Measurements from ENCODE around the gene KAZN. TPM values are rescaled to one million over a fixed set of nuclear protein-coding genes. Genes with fewer than 3 reads are reported as not detected.

The KAZN gene
- total RNA-seq, 2 donors from 2014 or later: 0.31 to 1.4 TPM

GRCh38 chr1:14989931-14990728, 391.6 kb downstream of the KAZN start:
- Mint-ChIP-seq H3K36me3 (no peaks in the 10 kb centered on the region), H3K4me1 (ENCODE audit: low read depth in 2 of 2) (no peaks in the 10 kb centered on the region), H3K27me3 (no peaks in the 10 kb centered on the region), H3K27ac (no peak overlapping the region), H3K9me3 (no peaks in the 10 kb centered on the region), H3K4me3 (no peak overlapping the region)
- DNase-seq (ENCODE audit: low spot score) (no peak), ATAC-seq (no peak)

- no peak overlapping the region for H3K4me3 Mint-ChIP-seq
- no peak for DNase-seq (ENCODE audit: low spot score)
- ATAC-seq: no peak
- H3K27me3 Mint-ChIP-seq: peaks cover 0 to 3% of the 10 kb centered on the region in 2 donors
- H3K9me3 Mint-ChIP-seq: no peaks in the 10 kb centered on the region
- H3K27ac Mint-ChIP-seq: no peak overlapping the region
- no peaks in the 10 kb centered on the region for H3K4me1 Mint-ChIP-seq (ENCODE audit: low read depth in 2 of 2)
- no peaks in the 10 kb centered on the region for H3K36me3 Mint-ChIP-seq
Observed at GRCh38 chr1:14993414-14993813, 394.9 kb downstream of the KAZN start.

GRCh38 chr1:14994148-14994547, 395.7 kb downstream of the KAZN start:
- no peak overlapping the region for H3K27ac Mint-ChIP-seq
- no peak overlapping the region for H3K4me3 Mint-ChIP-seq

DNA sequence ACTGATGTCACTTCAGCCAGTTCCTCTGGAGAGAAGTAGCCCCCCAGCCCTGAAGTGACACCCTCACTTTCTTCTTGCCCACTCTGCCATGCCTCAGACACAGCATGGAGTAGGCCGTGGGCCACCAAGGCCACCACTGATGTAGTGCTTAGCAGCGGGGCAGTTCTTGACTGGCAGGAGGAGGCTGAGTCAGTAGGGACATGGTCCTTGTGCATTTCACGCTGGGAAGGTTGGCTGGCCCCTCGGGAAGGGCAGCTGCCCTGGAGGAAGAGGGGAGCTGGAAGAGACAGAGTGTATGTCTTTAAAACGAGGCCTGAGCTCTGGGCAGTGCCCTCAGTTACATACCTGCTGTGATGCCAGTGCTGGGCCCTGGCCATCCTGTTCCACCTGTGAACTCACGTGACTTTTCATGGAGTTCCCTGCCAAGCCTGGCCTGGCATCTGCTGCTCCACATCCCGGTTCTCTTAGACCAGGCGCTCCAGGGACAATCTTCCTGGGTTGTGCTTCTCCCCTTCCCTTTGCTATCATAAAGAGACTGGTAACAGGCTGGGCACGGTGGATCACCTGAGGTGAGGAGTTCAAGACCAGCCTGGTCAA, 396.5 kb downstream of the KAZN start:
- Mint-ChIP-seq H3K4me1 (ENCODE audit: low read depth in 2 of 2) (no peaks in the 10 kb centered on the region), H3K27me3 (peaks cover 0 to 3% of the 10 kb centered on the region in 2 donors), H3K36me3 (no peaks in the 10 kb centered on the region), H3K27ac (no peak overlapping the region), H3K4me3 (no peak overlapping the region), H3K9me3 (no peaks in the 10 kb centered on the region)
- no peak for ATAC-seq
- DNase-seq (ENCODE audit: low spot score): no peak

More at GRCh38 chr1:14994148-14994547, 395.7 kb downstream of the KAZN start:
- ATAC-seq: peak in 1 of 2 donors; percentile 28
- no peaks in the 10 kb centered on the region for H3K9me3 Mint-ChIP-seq
- H3K36me3 Mint-ChIP-seq: no peaks in the 10 kb centered on the region
- DNase-seq (ENCODE audit: low spot score): no peak
- H3K27me3 Mint-ChIP-seq: peaks cover 0 to 3% of the 10 kb centered on the region in 2 donors
- H3K4me1 Mint-ChIP-seq (ENCODE audit: low read depth in 2 of 2): no peaks in the 10 kb centered on the region

DNA sequence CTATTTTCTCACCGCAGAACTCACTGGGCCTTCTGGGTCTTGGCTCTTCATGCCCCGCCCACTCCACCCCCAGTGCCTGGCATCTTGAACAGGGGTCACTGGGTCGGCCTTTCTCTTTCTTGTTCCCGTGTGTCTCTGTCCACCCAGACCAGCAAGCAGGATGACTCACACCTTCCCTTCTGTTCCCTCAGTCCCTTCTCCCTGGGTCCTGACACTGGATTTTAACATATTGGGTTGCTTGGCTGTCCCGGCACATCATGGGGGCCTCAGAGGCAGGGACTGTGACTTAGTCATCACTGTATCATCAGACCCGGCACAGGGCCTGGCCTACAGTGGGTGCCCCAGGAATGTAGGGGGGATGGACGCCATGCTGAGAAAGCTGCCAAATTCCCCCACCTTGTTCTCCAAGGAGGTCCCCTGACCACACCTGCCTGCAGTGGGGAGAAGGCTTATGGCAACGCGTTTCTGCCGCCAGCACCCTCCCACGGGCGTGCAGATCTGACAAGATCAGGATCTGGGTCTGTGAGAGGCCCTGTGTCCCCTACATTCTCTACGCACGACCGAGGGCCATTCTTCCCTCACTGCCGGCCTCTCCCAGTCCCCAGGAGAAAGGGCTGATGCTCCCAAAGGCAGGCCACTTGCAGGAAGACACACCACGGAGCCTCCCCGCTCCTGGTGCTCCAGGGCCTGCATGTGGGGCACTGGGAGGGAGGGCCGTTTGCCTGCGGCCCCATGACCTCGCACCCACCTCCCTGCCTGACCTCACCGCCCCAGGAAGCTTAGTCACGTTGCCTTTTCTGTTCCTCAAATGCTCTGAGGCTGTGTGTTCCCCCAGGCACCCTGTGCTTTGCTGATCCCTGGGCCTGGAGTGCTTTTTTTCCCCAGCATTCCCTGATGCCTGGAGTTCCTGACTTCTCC, 397.9 kb downstream of the KAZN start:
- DNase-seq (ENCODE audit: low spot score) (no peak), ATAC-seq (peak in 1 of 2 donors; percentile 32)
- no peaks in the 10 kb centered on the region for H3K36me3 Mint-ChIP-seq
- no peak overlapping the region for H3K4me3 Mint-ChIP-seq
- H3K9me3 Mint-ChIP-seq: no peaks in the 10 kb centered on the region
- peaks cover 0 to 3% of the 10 kb centered on the region in 2 donors for H3K27me3 Mint-ChIP-seq
- no peaks in the 10 kb centered on the region for H3K4me1 Mint-ChIP-seq (ENCODE audit: low read depth in 2 of 2)
- no peak overlapping the region for H3K27ac Mint-ChIP-seq

DNA sequence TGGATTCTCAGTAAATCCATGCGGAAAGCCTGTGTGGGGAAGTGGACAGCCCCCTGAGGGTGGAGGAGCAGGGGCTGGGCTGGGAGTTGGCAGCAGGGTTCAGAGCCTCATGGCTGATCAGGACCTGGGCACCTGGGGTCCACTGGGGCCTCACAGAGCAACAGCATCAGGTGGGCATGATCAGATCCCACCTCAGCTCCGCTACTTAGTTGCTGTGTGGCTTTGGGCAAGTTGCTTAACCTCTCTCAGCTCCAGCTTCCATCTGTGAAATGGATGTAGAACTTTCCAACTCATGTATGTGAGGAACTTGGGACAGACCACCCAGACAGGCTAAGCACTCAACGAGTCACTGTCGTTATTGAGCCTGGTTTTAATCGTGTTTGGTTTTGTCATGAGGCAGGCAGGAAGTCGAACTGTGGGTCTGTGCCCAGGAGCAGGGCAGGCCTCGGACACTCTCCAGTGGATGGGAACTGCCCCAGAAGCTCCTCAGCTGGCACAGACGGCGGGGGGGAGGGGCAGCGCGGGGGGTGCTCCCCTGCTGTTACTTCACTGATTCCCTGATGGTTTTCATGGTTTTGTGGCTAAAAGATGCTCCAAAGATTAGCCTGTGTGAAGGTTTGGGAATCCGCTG, 399.3 kb downstream of the KAZN start:
- no peak for DNase-seq (ENCODE audit: low spot score)
- no peak for ATAC-seq
- Mint-ChIP-seq H3K36me3 (no peaks in the 10 kb centered on the region), H3K27ac (no peak overlapping the region), H3K9me3 (no peaks in the 10 kb centered on the region), H3K4me1 (ENCODE audit: low read depth in 2 of 2) (no peaks in the 10 kb centered on the region), H3K4me3 (no peak overlapping the region), H3K27me3 (peaks cover 0 to 3% of the 10 kb centered on the region in 2 donors)

GRCh38 chr1:14999441-14999840, 401.0 kb downstream of the KAZN start:
- no peak for DNase-seq (ENCODE audit: low spot score)
- no peaks in the 10 kb centered on the region for H3K36me3 Mint-ChIP-seq
- no peak overlapping the region for H3K4me3 Mint-ChIP-seq
- H3K27ac Mint-ChIP-seq: no peak overlapping the region
- ATAC-seq: no peak
- no peaks in the 10 kb centered on the region for H3K9me3 Mint-ChIP-seq
- peaks cover 0 to 3% of the 10 kb centered on the region in 2 donors for H3K27me3 Mint-ChIP-seq
- no peaks in the 10 kb centered on the region for H3K4me1 Mint-ChIP-seq (ENCODE audit: low read depth in 2 of 2)

- no peak overlapping the region for H3K4me3 Mint-ChIP-seq
- H3K4me1 Mint-ChIP-seq (ENCODE audit: low read depth in 2 of 2): no peaks in the 10 kb centered on the region
- H3K27ac Mint-ChIP-seq: no peak overlapping the region
- H3K36me3 Mint-ChIP-seq: no peaks in the 10 kb centered on the region
- no peaks in the 10 kb centered on the region for H3K9me3 Mint-ChIP-seq
- DNase-seq (ENCODE audit: low spot score) (no peak), ATAC-seq (no peak)
- H3K27me3 Mint-ChIP-seq: peaks cover 0 to 3% of the 10 kb centered on the region in 2 donors
Observed at GRCh38 chr1:15000030-15000429, 401.5 kb downstream of the KAZN start.

- Mint-ChIP-seq H3K27me3 (peaks cover 0 to 3% of the 10 kb centered on the region in 2 donors), H3K27ac (no peak overlapping the region), H3K9me3 (no peaks in the 10 kb centered on the region), H3K4me1 (ENCODE audit: low read depth in 2 of 2) (peaks cover 0 to under 1% of the 10 kb centered on the region in 2 donors), H3K4me3 (no peak overlapping the region), H3K36me3 (no peaks in the 10 kb centered on the region)
- ATAC-seq: no peak
- no peak for DNase-seq (ENCODE audit: low spot score)
Observed at GRCh38 chr1:15000671-15001070, 402.2 kb downstream of the KAZN start.

DNA sequence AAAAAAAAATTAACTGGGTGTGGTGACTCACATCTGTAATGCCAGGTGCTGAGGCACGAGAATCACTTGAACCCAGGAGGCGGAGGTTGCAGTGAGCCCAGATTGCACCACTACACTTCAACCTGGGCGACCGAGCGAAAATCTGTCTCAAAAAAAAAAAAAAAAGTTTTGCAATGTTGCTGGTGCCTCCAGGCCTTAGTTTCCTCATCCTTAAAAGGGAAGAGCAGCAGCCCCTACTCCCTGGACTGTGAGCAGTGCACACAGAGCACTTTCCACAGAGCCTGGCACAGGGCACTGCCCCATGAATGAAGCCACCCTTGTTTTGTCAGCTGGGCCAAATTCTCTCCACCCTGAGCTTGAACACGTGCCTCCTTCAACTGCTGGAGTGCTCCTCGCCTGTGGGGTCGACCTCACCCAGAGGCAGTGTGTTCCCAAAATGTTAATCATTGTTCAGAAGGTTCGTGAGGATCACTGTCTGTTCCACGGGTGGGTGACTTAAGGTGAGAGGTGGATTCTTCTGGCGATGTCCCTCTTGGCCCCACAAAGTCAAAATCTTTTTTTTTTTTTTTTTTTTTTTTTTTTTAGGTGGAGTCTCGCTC, 402.9 kb downstream of the KAZN start:
- no peak overlapping the region for H3K4me3 Mint-ChIP-seq
- H3K4me1 Mint-ChIP-seq (ENCODE audit: low read depth in 2 of 2): peaks cover 0 to 3% of the 10 kb centered on the region in 2 donors
- no peak for DNase-seq (ENCODE audit: low spot score)
- ATAC-seq: no peak
- H3K27me3 Mint-ChIP-seq: peaks cover 0 to 3% of the 10 kb centered on the region in 2 donors
- H3K36me3 Mint-ChIP-seq: no peaks in the 10 kb centered on the region
- no peaks in the 10 kb centered on the region for H3K9me3 Mint-ChIP-seq
- no peak overlapping the region for H3K27ac Mint-ChIP-seq

DNA sequence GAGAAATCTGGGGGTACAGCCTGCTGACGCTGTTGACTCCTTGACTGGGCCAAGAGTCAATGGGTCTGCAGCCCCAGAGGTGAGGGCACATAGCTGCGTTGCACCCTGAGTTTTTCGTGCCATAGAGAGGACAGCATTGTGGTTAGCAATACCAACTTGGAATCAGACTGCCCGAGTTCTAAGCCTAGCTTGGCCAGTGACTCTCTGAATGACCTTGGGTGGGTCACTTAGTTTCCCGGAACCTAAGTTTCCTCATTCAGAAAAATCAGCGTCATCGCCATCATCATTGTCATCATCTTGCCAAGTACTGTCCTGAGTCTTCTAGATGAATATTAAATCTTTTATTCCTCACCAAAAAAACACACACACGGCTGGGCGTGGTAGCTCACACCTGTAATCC, 403.8 kb downstream of the KAZN start:
- H3K36me3 Mint-ChIP-seq: no peaks in the 10 kb centered on the region
- no peak overlapping the region for H3K4me3 Mint-ChIP-seq
- no peaks in the 10 kb centered on the region for H3K27me3 Mint-ChIP-seq
- no peak overlapping the region for H3K27ac Mint-ChIP-seq
- no peak for ATAC-seq
- H3K9me3 Mint-ChIP-seq: no peaks in the 10 kb centered on the region
- DNase-seq (ENCODE audit: low spot score): no peak
- peaks cover 0 to 3% of the 10 kb centered on the region in 2 donors for H3K4me1 Mint-ChIP-seq (ENCODE audit: low read depth in 2 of 2)

GRCh38 chr1:15004396-15004795, 405.9 kb downstream of the KAZN start:
- Mint-ChIP-seq H3K27me3 (no peaks in the 10 kb centered on the region), H3K9me3 (no peaks in the 10 kb centered on the region), H3K36me3 (no peaks in the 10 kb centered on the region), H3K27ac (no peak overlapping the region), H3K4me1 (ENCODE audit: low read depth in 2 of 2) (peaks cover 0 to 3% of the 10 kb centered on the region in 2 donors), H3K4me3 (no peak overlapping the region)
- ATAC-seq: no peak
- DNase-seq (ENCODE audit: low spot score): no peak

DNA sequence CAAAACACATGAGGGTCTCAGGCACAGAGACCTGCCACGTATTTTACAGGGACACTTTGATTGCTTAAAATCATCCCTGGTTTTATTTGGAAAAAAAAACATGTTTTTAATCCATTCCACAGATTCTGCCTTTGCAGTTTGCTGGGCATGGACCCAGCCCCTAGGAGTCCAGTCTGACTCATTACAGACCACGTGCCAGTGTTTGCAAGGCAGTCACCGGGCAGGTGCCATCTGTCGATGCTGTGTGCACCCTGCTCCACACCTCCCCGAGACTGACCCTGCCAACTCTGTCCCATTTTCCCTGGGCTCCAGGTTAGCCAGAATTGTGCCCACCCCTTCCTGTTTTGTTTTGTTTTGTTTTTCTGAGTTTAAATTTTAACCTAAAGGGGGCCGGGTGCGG, 406.6 kb downstream of the KAZN start:
- H3K9me3 Mint-ChIP-seq: no peaks in the 10 kb centered on the region
- ATAC-seq: no peak
- DNase-seq (ENCODE audit: low spot score): no peak
- no peak overlapping the region for H3K4me3 Mint-ChIP-seq
- no peak overlapping the region for H3K27ac Mint-ChIP-seq
- peaks cover 0 to 3% of the 10 kb centered on the region in 2 donors for H3K4me1 Mint-ChIP-seq (ENCODE audit: low read depth in 2 of 2)
- H3K27me3 Mint-ChIP-seq: peaks cover 0 to 7% of the 10 kb centered on the region in 2 donors
- H3K36me3 Mint-ChIP-seq: no peaks in the 10 kb centered on the region
